HG03565 (cell line): ENCODE results near the gene C1GALT1C1.
A peak's percentile ranks its signal among the peaks of the same experiment; 100 is the strongest.
"Not testable (repeated sequence)": the region's sequence is repeated elsewhere in the genome, so short reads cannot be mapped to it uniquely, and the experiment has no call there.

Experiments used
- ATAC-seq: cut with Tn5 transposase; IDR thresholded peaks from one replicate; pipeline ENCODE4 v1.9.1; 2021; ENCODE audit warnings: mild to moderate bottlenecking, moderate library complexity; ENCODE audit not compliant: unreplicated experiment

C1GALT1C1 gene

DNA sequence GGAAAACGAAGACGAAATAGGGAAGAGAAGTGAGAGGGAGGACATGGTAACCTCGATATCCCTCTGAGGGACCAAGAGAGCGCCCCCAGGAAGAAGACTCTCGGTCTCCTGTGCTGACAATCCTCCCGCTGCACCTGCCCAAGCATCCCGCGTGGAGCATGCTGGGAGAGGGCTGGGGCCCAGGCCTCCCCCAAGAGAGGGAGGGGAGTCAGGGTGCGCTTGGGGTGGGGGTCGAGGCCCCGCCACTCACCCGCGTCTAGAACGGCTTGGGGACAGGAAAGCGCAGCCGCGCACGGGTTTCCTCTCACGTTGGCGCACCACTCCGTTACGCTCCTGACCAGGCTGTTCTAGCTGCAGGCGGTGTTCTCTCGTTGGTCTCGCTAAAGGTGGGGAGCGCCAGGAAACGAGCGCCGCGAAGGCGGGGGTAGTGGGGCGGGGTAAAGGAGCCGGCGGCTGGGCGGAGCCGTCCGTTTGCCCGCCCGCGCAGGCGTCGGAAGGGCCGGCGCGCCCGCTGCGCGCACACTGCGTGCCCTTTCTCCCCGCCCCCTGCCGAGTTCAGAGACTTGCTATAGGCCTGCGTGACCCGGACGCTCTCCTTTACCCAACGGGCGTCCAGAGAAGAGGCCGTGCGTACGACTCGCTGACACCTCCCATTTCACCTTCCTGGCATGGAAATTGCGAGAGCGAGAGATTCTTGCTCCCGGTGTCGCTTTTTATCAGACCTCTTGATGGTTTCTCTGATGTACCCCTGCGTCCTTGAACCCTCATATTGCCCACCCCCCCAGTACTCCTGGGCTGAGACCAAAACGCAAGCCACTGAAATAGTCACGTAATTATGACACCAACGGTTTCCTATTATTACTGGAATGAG, at the start of gene C1GALT1C1:
Gene C1GALT1C1 (minus strand): TSS at position 388 of the 871 bp plus-strand sequence. CDS start 2,888 bp downstream, outside the sequence.
- ATAC-seq: peak; percentile 95

DNA sequence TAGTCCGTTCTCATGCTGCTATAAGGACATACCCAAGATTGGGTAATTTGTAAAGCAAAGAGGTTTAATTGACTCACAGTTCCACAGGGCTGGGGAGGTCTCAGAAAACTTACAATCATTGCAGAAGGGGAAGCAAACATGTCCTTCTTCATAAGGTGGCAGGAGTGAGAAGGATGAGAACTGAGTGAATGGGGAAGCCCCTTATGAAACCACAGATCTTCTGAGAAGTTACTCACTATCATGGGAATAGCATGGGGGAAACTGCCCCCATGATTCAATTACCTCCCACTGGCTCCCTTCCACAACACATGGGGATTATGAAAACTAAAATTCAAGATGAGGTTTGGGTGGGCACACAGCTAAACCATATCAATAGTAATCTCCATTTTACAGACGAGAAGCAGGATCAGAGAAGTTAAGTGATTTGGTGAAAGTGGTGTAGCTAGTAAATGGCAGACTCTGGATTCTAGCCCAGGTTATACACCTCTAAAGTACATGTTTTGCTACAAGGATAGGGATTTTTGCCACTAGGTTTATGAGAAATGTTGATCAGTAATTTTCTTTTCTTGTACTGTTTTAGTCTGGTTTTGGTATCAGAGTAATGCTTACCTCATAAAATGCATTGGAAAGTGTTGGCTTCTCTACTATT, 47.3 kb upstream of the C1GALT1C1 start:
- ATAC-seq: no peak

DNA sequence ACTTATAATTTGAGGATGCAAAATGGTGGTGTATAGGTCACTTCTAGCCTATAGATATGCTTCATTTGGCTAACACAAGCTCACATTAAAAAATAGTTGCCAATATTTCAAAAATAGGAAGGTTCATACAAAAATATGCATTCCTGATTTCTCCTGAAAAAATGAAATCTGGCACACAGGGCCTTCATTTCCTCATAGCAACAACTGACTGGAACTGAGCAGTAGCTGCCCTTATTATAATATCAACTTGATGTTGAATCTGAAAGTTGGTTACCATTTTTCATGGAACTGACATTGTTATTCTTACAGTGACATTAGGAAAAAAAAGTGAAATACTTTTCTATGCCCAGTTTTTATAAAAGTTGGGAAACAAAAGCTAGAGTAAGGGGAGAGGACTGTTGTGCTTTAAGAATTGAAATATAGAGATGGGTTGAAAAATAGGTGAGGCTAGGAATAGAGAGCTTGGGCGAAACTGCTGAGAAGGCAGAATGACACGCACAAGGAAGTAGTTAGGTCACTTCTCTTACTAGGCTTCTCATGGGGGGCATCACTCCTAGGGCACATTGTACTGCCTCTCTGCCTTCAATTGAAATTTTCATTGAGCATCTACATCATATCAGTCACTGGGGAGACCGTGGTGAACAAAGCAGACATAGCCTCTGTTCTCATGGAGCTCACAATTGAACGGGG, 43.1 kb upstream of the C1GALT1C1 start:
- ATAC-seq: no peak

DNA sequence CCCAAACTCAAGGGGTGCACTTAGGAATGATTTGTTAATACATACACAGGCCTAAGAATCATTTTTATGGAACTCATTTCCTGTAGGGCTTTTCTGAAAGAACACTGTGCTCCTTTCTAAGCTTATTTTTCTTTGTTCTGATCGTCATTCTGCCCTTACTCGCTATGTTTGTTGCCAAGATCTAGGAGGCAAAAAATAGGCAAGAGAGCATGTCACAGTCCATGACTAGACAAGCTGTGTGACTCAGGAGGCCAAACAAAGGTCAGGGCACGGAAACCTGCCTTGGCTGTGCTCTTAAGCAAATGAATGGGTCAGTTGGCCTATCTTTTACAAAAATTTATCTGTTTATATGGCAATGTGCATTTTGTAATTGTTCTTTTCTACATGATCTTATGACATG, 42.5 kb upstream of the C1GALT1C1 start:
- no peak for ATAC-seq

DNA sequence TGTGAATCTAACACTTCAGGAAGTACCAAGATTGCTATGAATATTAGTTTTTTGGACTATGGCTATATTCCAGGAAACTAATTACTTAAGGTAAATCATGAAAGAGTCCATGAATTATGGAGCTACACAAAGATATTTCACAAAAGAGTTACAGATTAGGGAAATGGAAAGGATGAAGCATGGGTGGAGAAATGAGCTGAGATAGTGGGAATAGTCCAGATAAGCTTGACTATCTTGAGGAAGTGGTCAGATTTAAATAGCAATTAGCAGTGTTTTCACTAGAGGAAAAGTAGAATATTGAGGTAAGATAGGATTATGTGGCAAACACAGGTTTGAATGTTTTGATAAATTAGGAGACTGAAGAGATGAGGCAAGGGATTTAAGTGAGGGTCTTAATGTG, 42.1 kb upstream of the C1GALT1C1 start:
- no peak for ATAC-seq

DNA sequence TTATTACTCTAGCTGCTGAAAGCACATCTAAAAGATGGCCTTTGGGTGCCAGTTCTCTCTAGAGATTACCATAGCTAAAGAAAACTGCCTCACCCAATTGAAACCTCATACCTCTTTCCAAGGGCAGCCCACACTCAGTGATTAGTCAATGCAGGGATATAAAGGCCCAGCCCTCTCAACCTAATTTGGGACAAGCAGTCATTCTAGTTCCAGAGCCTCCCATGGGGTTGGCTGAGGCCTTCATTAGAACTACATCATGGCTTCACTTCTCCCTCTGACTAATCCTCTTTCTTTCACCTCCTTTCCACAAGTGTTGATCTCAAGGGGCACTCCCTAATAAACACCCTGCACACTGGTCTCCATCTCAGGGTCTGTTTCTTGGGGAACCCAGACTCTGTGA, 38.5 kb upstream of the C1GALT1C1 start:
- no peak for ATAC-seq

DNA sequence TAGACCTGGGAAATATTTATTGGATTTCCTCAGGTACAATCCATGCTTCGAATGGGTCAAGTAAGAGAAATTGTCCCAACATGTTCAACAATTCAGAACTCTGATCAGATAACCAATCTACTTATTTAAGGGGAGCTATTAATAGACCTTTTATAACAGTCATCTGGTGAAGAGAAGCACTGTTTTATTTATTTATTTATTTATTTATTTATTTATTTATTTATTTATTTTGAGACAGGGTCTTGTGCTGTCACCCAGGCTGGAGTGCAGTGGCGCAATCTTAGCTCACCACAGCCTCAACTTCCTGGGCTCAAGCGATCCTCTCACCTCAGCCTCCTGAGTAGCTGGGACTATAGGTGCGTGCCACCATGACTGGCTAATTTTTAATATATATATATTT, 34.7 kb upstream of the C1GALT1C1 start:
- ATAC-seq: not testable (repeated sequence)

DNA sequence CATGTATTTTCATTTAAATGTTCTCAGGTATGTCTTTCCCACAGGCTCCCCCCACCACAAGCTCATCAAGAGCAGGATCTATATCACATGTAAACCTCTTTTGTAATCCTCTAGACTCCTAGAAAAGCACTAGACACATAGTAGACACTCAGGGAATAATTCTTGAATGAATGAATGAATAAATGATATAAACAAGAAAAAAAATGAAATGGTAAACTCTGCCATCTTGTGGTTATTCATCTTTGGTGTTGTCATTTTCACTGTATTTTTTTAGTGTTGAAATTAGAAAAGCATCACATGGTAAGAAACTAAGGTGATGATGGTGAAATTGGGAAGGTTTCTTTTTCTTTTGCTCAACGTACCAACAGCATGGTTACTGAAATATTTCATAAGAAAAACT, 34.2 kb upstream of the C1GALT1C1 start:
- ATAC-seq: no peak

DNA sequence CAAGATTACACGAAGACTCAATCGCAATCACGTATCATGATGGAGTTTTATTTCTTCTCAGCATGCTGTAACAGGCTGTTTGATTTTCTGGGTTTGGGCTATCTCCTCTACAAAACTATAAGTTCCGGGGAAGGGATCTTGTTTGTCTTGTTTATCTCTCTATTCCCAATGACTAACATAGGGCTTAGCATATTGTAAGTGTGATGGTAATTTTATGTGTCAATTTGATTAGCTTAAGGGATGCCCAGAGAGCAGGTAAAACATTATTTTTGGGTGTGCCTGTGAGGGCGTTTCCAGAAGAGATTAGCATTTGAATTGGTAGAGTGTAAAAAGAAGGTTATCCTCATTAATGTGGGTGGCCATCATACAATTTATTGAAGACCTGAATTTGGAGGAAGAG, 32.8 kb upstream of the C1GALT1C1 start:
- ATAC-seq: no peak

DNA sequence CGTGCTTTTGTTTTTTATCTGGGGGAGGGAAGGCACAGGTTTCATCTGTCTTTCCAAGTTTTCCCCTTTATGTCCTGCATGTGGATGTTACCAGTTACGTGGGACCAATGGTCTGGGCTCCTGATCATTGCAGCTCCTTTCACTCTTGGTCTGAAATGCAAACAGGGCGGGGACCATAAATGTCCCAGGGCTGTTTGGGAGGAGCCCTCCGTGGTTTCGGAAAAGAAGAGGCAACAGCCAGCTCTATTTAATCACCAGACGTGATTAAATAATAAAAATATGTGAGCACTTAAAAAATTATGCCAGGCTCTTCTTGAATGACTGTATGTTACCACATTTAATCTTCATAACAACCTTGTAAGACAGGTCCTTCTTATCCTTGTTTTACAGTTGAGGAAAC, 30.8 kb upstream of the C1GALT1C1 start:
- ATAC-seq: no peak

DNA sequence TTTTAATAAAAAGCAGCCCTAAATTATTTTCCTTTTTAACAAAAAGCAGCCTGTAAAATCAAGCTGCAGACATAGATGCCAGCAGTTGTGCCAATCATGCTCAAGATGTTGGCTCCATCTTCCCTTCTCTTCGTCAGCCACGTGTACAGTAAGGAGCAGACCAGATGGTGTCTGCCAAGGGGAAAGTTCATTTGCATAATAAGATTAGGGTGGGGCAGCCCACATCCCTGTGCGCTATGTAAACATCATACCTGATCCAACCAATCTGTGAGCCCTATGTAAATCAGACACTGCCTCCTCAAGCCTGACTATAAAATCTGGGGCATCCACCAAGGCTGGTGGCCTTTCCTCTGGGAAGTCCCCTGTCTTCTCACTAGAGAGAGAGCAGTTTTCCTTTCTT, 23.1 kb upstream of the C1GALT1C1 start:
- ATAC-seq: no peak

DNA sequence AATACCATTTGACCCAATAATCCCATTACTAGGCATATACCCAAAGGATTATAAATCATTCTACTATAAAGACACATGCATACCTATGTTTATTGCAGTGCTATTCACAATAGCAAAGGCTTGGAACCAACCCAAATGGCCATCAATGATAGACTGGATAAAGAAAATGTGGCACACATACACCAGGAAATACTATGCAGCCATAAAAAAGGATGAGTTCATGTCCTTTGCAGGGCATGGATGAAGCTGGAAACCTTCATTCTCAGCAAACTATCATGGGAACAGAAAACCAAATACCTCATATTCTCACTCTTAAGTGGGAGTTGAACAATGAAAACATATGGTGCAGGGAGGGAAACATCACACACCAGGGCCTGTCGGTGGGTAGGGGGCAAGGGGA, 22.4 kb upstream of the C1GALT1C1 start:
- ATAC-seq: not testable (repeated sequence)

DNA sequence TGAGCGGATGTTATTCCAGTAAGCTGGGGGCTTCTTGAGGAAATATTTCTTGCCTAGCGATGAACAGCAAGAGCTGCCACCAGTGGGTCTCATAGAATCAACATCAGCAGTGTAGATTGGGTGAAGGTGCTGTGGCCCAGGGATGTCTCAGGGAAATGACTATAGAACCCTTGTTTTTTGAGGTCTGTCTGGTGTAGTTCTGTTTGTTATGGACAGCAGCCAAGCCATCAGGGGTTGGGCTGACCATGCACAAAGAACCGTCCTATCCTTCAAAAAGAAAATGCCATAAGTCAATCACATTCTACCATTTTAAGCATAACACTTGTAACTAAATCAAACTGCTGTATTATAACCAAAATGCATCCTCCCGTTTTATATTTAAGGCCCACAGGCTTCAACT, 17.3 kb upstream of the C1GALT1C1 start:
- ATAC-seq: no peak

DNA sequence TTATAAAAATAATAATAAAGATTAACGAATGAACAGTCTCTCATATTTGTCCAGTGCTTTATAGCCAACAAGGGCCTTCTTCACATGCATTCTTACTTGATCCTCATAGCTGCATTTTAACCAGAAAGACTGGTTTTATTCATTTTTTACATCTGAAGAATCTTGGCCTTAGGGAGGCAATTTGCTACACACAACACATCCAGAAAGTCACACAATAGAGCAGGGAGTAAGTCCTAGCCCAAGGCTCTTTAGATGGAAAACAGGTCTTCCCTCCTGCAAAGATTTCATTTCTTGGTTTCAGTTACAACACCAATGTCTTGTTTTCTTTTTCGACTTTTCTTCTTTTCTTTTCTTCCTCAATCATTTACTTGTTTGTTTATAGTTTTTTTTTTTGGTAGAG, 13.0 kb upstream of the C1GALT1C1 start:
- ATAC-seq: no peak

DNA sequence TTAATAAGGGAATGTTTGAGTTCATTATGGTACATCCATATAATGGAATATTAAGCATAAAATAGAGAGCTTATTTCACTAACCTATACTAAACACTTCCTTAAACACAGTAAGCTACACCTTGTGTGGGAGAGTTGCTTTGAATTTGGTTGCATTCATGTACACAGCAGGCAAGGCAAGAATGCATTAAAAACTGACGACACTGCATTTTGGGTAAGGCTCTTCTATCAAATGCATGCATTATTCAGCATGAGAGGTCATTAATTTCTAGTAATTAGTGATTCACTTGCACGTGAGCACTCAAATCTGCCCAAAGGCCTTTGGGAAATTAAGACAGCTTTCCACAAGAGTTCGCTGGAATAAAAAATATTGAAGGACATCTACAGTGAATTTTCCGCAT, 8.8 kb upstream of the C1GALT1C1 start:
- ATAC-seq: no peak

DNA sequence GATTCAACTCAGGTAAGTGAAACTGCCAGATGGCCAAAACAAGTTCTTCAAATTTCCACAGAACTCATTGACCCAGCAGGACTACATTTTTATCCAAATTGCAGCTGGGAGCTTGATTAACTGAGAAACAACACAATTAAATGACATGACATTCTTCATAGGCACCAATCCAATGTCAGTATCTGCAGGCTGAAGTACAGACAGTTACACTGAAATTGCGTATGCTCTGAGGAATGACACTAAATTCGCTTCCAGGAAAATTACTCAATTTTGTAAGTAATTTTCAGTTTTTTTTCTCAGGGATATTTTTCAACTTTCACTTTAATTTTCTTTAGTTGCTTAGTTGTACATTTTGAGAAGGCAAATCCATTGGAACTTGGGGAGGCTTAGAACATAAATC, 4.5 kb downstream of the C1GALT1C1 start:
- ATAC-seq: no peak

DNA sequence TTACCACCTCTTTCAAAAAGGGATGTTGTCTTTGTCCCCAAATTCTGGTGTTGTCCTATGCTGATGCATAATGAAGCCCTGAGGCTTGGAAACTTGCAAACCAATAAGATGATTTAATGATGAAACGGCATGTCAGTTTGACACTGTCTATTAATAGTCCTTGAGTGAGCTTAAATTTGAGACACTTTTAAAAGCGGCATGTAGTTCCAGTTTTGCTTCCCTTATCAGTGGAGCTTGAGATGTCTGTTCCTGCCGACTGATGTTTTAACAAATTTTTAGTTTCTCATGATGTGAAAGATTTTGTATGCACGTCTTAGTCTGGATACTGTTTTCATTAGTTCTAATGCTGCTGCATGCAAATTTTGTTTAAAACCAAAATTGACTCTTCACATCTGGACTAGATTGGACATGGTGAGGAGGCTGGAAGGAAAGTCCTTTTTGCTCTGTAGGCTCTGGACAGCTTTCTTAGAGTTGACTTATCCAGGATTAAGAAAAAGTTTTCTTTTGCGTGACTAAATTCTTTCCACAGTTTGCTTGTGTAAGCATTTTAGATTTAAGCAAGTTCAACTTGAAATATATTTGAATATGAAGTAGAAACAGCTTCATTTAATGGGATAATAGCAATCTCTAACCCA, 11.7 kb downstream of the C1GALT1C1 start:
- ATAC-seq: peak; percentile 43

DNA sequence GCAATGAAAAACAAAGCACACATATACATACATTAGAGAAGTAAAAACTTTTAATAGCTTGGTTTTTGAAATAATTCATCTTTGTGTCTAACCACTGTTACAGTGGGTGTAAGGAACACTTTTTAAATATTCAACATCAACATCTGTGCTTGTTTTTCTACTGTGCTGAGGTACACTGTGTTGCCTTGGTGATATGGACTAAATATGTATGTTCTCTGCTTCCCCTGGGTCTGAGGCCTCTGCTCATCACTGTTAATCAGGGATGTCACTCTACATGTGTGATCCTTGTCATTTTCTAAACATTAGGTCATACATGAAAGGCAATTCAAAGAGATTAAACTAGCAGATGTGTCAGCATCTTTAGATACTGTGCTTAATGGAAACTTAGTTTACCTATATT, 15.0 kb downstream of the C1GALT1C1 start:
- no peak for ATAC-seq

DNA sequence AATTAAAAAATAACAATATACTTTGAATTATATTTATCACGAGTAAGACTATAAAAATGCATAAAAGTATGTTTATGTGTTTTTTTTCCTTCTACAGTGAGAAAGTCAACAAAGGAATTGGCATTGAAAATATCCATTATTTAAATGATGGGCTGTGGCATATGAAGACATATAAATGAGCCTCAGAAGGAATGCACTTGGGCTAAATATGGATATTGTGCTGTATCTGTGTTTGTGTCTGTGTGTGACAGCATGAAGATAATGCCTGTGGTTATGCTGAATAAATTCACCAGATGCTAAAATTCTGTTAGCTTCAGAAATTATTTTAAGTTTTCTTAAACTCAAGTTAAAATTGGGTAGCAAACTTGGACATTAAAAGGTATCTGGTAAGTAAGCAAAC, 17.8 kb downstream of the C1GALT1C1 start:
- no peak for ATAC-seq

DNA sequence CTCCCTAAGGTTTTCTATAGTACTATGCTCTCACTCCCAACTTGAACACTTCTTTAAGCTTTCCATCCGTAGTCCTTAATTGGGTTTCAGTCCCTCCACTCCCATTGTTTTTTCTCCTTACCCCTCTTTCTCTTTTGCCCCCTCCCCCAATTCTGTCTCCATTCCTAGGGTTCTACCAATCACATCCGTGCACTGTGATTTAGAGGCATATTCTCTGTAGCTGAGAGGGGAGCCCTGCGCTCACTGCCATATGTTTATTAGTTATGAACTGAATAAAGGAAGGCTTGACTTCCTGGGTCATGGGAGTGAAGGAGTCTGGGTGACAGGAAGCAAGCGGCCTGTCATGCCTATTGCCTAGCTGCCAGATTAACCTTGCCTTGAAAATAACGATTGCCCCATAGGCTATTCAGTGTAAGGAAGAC, 25.5 kb downstream of the C1GALT1C1 start:
- no peak for ATAC-seq

DNA sequence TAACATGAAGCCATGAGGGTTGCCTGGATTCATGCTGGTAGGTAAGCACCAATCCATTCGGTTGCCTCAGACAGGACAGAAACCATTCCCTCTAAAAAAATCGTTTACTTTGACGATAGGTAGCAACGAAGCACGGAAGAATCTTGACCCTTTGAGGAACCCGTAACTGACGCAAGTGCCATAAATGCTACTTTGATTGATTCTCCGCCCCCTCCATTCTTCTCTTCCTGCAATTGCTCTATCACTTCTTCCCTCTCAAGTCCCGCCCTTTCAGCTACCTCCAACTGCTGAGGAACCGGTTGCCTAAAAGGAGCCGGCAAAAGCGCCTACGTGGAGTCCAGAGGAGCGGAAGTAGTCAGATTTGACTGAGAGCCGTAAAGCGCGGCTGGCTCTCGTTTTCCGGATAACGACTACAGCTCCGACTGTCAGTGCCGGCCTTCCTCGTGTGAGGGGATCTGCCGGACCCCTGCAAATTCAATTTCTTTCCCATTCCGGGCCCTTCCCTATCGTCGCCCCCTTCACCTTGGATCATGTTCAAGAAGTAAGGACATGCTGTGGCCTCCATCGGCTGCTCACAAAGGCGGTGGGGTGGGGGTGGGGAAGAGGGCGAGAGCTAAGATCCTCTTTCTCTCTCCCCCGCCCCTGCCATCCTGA, 26.0 kb downstream of the C1GALT1C1 start, which contains the start of gene MCTS1:
Gene MCTS1 (plus strand): TSS at position 395 of the 654 bp plus-strand sequence. CDS start 136 bp downstream, at position 531.
- peak; percentile 88 for ATAC-seq
